GM21423 (cell line): ENCODE measurements around the gene TMEM229B.
"Not testable (repeated sequence)": the region's sequence is repeated elsewhere in the genome, so short reads cannot be mapped to it uniquely, and the experiment has no call there.

ENCODE experiments used
- ATAC-seq: cut with Tn5 transposase; IDR thresholded peaks from one replicate; pipeline ENCODE4 v1.9.1; 2021; ENCODE audit warnings: mild to moderate bottlenecking, moderate library complexity; ENCODE audit not compliant: unreplicated experiment

TMEM229B gene

GRCh38 chr14:67459336-67459735, 29.2 kb downstream of the TMEM229B start:
- no peak for ATAC-seq

- no peak for ATAC-seq
Measured at GRCh38 chr14:67457782-67458181, 30.7 kb downstream of the TMEM229B start.

- no peak for ATAC-seq
Measured at GRCh38 chr14:67456732-67457131, 31.8 kb downstream of the TMEM229B start.

GRCh38 chr14:67453575-67454300, 34.8 kb downstream of the TMEM229B start:
- ATAC-seq: no peak

GRCh38 chr14:67451667-67452066, 36.9 kb downstream of the TMEM229B start:
- ATAC-seq: not testable (repeated sequence)

GRCh38 chr14:67449096-67449495, 39.4 kb downstream of the TMEM229B start:
- ATAC-seq: no peak

- no peak for ATAC-seq
Measured at GRCh38 chr14:67447033-67447381, 41.5 kb downstream of the TMEM229B start.

- ATAC-seq: no peak
Measured at GRCh38 chr14:67446371-67447032, 42.0 kb downstream of the TMEM229B start.

- ATAC-seq: no peak
Measured at GRCh38 chr14:67444395-67444794, 44.1 kb downstream of the TMEM229B start.

- no peak for ATAC-seq
Measured at GRCh38 chr14:67442139-67442906, 46.2 kb downstream of the TMEM229B start.

GRCh38 chr14:67441672-67442071, 46.8 kb downstream of the TMEM229B start:
- no peak for ATAC-seq

GRCh38 chr14:67441256-67441655, 47.3 kb downstream of the TMEM229B start:
- no peak for ATAC-seq

- ATAC-seq: no peak
Measured at GRCh38 chr14:67440513-67440912, 48.0 kb downstream of the TMEM229B start.

- no peak for ATAC-seq
Measured at GRCh38 chr14:67438969-67439368, 49.6 kb downstream of the TMEM229B start.

- no peak for ATAC-seq
Measured at GRCh38 chr14:67436006-67436866, 52.3 kb downstream of the TMEM229B start.

GRCh38 chr14:67435603-67436002, 52.9 kb downstream of the TMEM229B start:
- ATAC-seq: no peak

GRCh38 chr14:67432050-67432564, 56.4 kb downstream of the TMEM229B start:
- ATAC-seq: no peak

GRCh38 chr14:67429510-67430205, 58.9 kb downstream of the TMEM229B start:
- ATAC-seq: no peak

GRCh38 chr14:67428501-67429031, 60.0 kb downstream of the TMEM229B start:
- no peak for ATAC-seq
